A549 (cell line): ENCODE results near the gene C5.

ENCODE experiments used
- BHLHE40 ChIP-seq: IDR thresholded peaks from 2 replicates; pipeline ENCODE4 v1.6.1; 2012; ENCODE audit warnings: low read depth, low read length, inconsistent platforms
- CTCF ChIP-seq: fragments of >200 bp; sonication (Bioruptor Twin); formaldehyde crosslinking; IDR thresholded peaks from 3 replicates; pipeline ENCODE4 v1.5.1; 2016
- HMGXB4 ChIP-seq: fragments of 250-450 bp; sonication (Bioruptor Pico); IDR thresholded peaks from 2 replicates; pipeline ENCODE4 v1.5.0; 2021; ENCODE audit warnings: mild to moderate bottlenecking, moderate library complexity, borderline replicate concordance
- MAFK ChIP-seq: fragments of 450-650 bp; IDR thresholded peaks from 2 replicates; pipeline ENCODE4 v1.6.1; 2014; ENCODE audit not compliant: partially characterized antibody
- MAZ ChIP-seq: fragments of 150-350 bp; IDR thresholded peaks from 2 replicates; pipeline ENCODE4 v1.6.1; 2014; ENCODE audit warnings: antibody characterized with exemption, low read depth, low read length, borderline replicate concordance
- RAD21 ChIP-seq, 2 experiments: fragments of >200 bp in 1 of 2; sonication (Bioruptor Twin) in 1 of 2; formaldehyde crosslinking in 1 of 2; IDR thresholded peaks in 1 of 2; conservative IDR thresholded peaks in 1 of 2; 2 replicates in 1 of 2; 3 replicates in 1 of 2; pipeline ENCODE4 v1.6.1; 2012 to 2018; ENCODE audit warnings: inconsistent platforms in 1 of 2
- REST ChIP-seq: fragments of 200-600 bp; sonication (generic); IDR thresholded peaks from 2 replicates; pipeline ENCODE4 v1.6.1; 2016; ENCODE audit warnings: antibody characterized with exemption, mild to moderate bottlenecking, moderate library complexity

- TF ChIP-seq CTCF: no peak
- TF ChIP-seq MAFK: no peak
- no peak for TF ChIP-seq BHLHE40
- TF ChIP-seq HMGXB4 (CRISPR knock-in tag): no peak
- TF ChIP-seq RAD21 (conservative IDR thresholded peaks at IDR 0.05 in 1 of 2, IDR thresholded peaks at IDR 0.05 in 1 of 2): no peak
- no peak for TF ChIP-seq REST
- no peak for TF ChIP-seq MAZ
These were observed 126.3 kb downstream of the C5 start for GRCh38 chr9:120923620-120924328.
